Esophagus squamous epithelium (tissue), 4 donors: ENCODE results near the gene ACER3.

Source experiments
- CTCF ChIP-seq, 6 experiments: fragments of 450-650 bp in 4 of 6; fragments of 200-600 bp in 2 of 6; sonication (generic) in 2 of 6; IDR thresholded peaks; one replicate each; pipeline ENCODE4 v1.5.1; 2016 to 2019; ENCODE audit warnings: antibody characterized with exemption in 6 of 6, mild to moderate bottlenecking in 4 of 6, moderate library complexity in 4 of 6
- POLR2A ChIP-seq, 4 donors: fragments of 450-650 bp; IDR thresholded peaks; one replicate each; pipeline ENCODE4 v1.6.1; 2017; ENCODE audit warnings: antibody characterized with exemption in 4 of 4, mild to moderate bottlenecking in 4 of 4, moderate library complexity in 3 of 4

GRCh38 chr11:77001613-77002012 lies 140.9 kb downstream of the ACER3 start:
- TF ChIP-seq CTCF (IDR thresholded peaks at IDR 0.05) (no peak), POLR2A (IDR thresholded peaks at IDR 0.05) (no peak)
